ENCODE results near the gene LRMDA. TPM values are rescaled to one million over a fixed set of nuclear protein-coding genes. Genes with fewer than 3 reads are reported as not detected.

The LRMDA gene
- total and polyA plus RNA-seq, 2 of the 8 experiments (the other 6 are each of a cell fraction or from before 2014, with no cell fraction given) = 0.86 to 2.8 TPM

- no peak overlapping the region for H3K56ac ChIP-seq (replicated peaks; ENCODE audit: insufficient read length, low read depth, low read length)
- no peaks in the 10 kb centered on the region for H3K9me3 ChIP-seq (ENCODE audit: insufficient read depth in 2 of 2, low read depth in 1 of 2, low read length in 1 of 2)
- FAIRE-seq (no peak), DNase-seq (ENCODE audit: low read depth in 1 of 2, low spot score in 2 of 2) (no peak)
- H3K4me2 ChIP-seq (ENCODE audit: insufficient read depth in 1 of 2, low read depth in 2 of 2, low read length in 2 of 2) = no peak overlapping the region
- no peaks in the 10 kb centered on the region for H3K36me3 ChIP-seq (ENCODE audit: control insufficient read depth in 2 of 4, insufficient read depth in 4 of 4, low read length in 3 of 4)
- no peak for TF ChIP-seq POU5F1 (IDR thresholded peaks at IDR 0.05; ENCODE audit: low read depth, low read length)
- no peak for TF ChIP-seq SIX5 (IDR thresholded peaks at IDR 0.05; ENCODE audit: low read depth, low read length)
- TF ChIP-seq KDM5A (IDR thresholded peaks at IDR 0.05; ENCODE audit: low read length) = no peak
- no peak for TF ChIP-seq CHD1 (IDR thresholded peaks at IDR 0.05; ENCODE audit: low read depth, low read length)
- no peak for TF ChIP-seq TCF12 (IDR thresholded peaks at IDR 0.05; ENCODE audit: low read depth, low read length)
- TF ChIP-seq KDM4A (IDR thresholded peaks at IDR 0.05; ENCODE audit: low read depth, low read length, severe bottlenecking) = no peak
- TF ChIP-seq SP1 (IDR thresholded peaks at IDR 0.05; ENCODE audit: low read depth, low read length) = no peak
- no peak for TF ChIP-seq RFX5 (IDR thresholded peaks at IDR 0.05; ENCODE audit: borderline replicate concordance, low read depth, low read length)
- no peak for TF ChIP-seq SAP30 (IDR thresholded peaks at IDR 0.05; ENCODE audit: insufficient read depth, insufficient replicate concordance, low read length)
- no peak for TF ChIP-seq CREB1 (IDR thresholded peaks at IDR 0.05)
- no peak for TF ChIP-seq POLR2AphosphoS5 (IDR thresholded peaks at IDR 0.05; ENCODE audit: low read depth, low read length)
- TF ChIP-seq NANOG (IDR thresholded peaks at IDR 0.05; ENCODE audit: insufficient read depth, low read depth, low read length, poor library complexity, severe bottlenecking) = no peak
- no peak for TF ChIP-seq HDAC2 (IDR thresholded peaks at IDR 0.05; ENCODE audit: borderline replicate concordance in 1 of 2, low read depth in 2 of 2, low read length in 2 of 2)
- TF ChIP-seq BRCA1 (IDR thresholded peaks at IDR 0.05; ENCODE audit: low read depth, low read length) = no peak
- TF ChIP-seq PHF8 (conservative IDR thresholded peaks at IDR 0.05; ENCODE audit: low read depth, low read length) = no peak
- no peak for TF ChIP-seq CBX5 (IDR thresholded peaks at IDR 0.05; ENCODE audit: low read depth, low read length)
- H2BK12ac ChIP-seq (ENCODE audit: low read depth, low read length) = no peak overlapping the region
- H2BK120ac ChIP-seq (replicated peaks; ENCODE audit: low read depth, low read length) = no peak overlapping the region
- no peak overlapping the region for H3K27ac ChIP-seq (ENCODE audit: low read depth, low read length)
- H2BK20ac ChIP-seq (ENCODE audit: low read length) = no peak overlapping the region
- H2BK5ac ChIP-seq (ENCODE audit: low read depth, low read length) = no peak overlapping the region
- H4K91ac ChIP-seq (replicated peaks; ENCODE audit: insufficient read length, low read length) = no peak overlapping the region
- no peak overlapping the region for H3K23ac ChIP-seq (ENCODE audit: insufficient read length)
- H3K9ac ChIP-seq (replicated peaks in 1 of 4; ENCODE audit: extremely low read depth in 1 of 4, low read depth in 3 of 4, low read length in 3 of 4) = no peak overlapping the region
- ChIA-PET CTCF (ENCODE audit: partially characterized antibody) (interaction anchor here (2.7 kb wide), 1 partner anchor 56 kb away, joined by 8 read pairs; no protein-coding TSS in a partner anchor), POLR2A (ENCODE audit: partially characterized antibody) (no interaction called here)
- H3K27me3 ChIP-seq (replicated peaks in 1 of 4; ENCODE audit: control insufficient read depth in 3 of 4, extremely low read depth in 1 of 4, insufficient read depth in 3 of 4, low read length in 3 of 4) = no peaks in the 10 kb centered on the region
- H2AFZ ChIP-seq (ENCODE audit: low read length) = no peak overlapping the region
- no peaks in the 10 kb centered on the region for H3K79me2 ChIP-seq (ENCODE audit: control insufficient read depth in 1 of 2, insufficient read depth in 2 of 2, low read length in 2 of 2)
- no peak overlapping the region for H4K5ac ChIP-seq (ENCODE audit: insufficient read length, low read depth, low read length)
- no peak overlapping the region for H3K14ac ChIP-seq (ENCODE audit: insufficient read length)
- whole genome bisulfite sequencing, 2 experiments (ENCODE audit: extremely low coverage in 1 of 2, insufficient coverage in 1 of 2, insufficient read length in 1 of 2, insufficient replicate concordance in 2 of 2, low coverage in 1 of 2, low lambda C conversion rate in 2 of 2, missing lambda C conversion rate in 1 of 2) = 69% methylated on average over 2 of the region's 2 CpGs; no CpG with 5 or more reads in 1 of the 2 experiments
- no peak overlapping the region for H3K4ac ChIP-seq (replicated peaks; ENCODE audit: insufficient read length, low read depth, low read length)
- H2BK15ac ChIP-seq (ENCODE audit: low read length) = no peak overlapping the region
- no peak overlapping the region for H3K18ac ChIP-seq (ENCODE audit: extremely low read depth, low read length)
- H3K23me2 ChIP-seq (ENCODE audit: low read depth, low read length) = no peaks in the 10 kb centered on the region
- H3K79me1 ChIP-seq (ENCODE audit: low read depth, low read length) = no peaks in the 10 kb centered on the region
- no peak overlapping the region for H4K8ac ChIP-seq (ENCODE audit: extremely low read depth, insufficient read depth, low read length)
- peaks cover 0 to 3% (median under 1%) of the 10 kb centered on the region in 4 experiments; a peak in 2 of 7 replicates for H3K4me1 ChIP-seq (replicated peaks in 1 of 4; ENCODE audit: control insufficient read depth in 3 of 4, insufficient read depth in 4 of 4, low read length in 3 of 4)
- no peaks in the 10 kb centered on the region for H4K20me1 ChIP-seq (replicated peaks in 1 of 2; ENCODE audit: control insufficient read depth in 1 of 2, insufficient read depth in 2 of 2, low read length in 2 of 2)
- H3K4me3 ChIP-seq (ENCODE audit: extremely low read depth in 1 of 4, insufficient read depth in 2 of 4, low read depth in 3 of 4, low read length in 4 of 4) = no peak overlapping the region
- no peak overlapping the region for H2AK5ac ChIP-seq (ENCODE audit: low read depth, low read length)
Observed at GRCh38 chr10:76031099-76031498, 599.7 kb downstream of the LRMDA start.
